Neural cell (in vitro differentiated cells): Measurements from ENCODE around the gene IL17RB.

Experiments used
- CTCF ChIP-seq: fragments of 450-650 bp; IDR thresholded peaks from 2 replicates; pipeline ENCODE4 v1.5.1; 2014; ENCODE audit warnings: antibody characterized with exemption, mild to moderate bottlenecking, moderate library complexity; ENCODE audit not compliant: poor library complexity, severe bottlenecking
- EP300 ChIP-seq: fragments of 450-650 bp; conservative IDR thresholded peaks from 2 replicates; pipeline ENCODE4 v1.6.1; 2014; ENCODE audit warnings: antibody characterized with exemption, mild to moderate bottlenecking, moderate library complexity; ENCODE audit not compliant: poor library complexity, severe bottlenecking
- EZH2 ChIP-seq: fragments of 200-600, 300-800 bp; shearing (Covaris generic), sonication (generic); IDR thresholded peaks from 2 replicates; pipeline ENCODE4 v1.6.1; 2014; ENCODE audit warnings: antibody characterized with exemption, low read length, borderline replicate concordance, mild to moderate bottlenecking; ENCODE audit not compliant: insufficient read depth, poor library complexity, severe bottlenecking
- MXI1 ChIP-seq: fragments of 450-650 bp; conservative IDR thresholded peaks from 2 replicates; pipeline ENCODE4 v1.6.1; 2014; ENCODE audit warnings: antibody characterized with exemption, mild to moderate bottlenecking; ENCODE audit not compliant: poor library complexity, severe bottlenecking
- POLR2AphosphoS5 ChIP-seq: IDR thresholded peaks from 2 replicates; pipeline ENCODE4 v1.6.1; 2012
- SMC3 ChIP-seq: fragments of 450-650 bp; conservative IDR thresholded peaks from 2 replicates; pipeline ENCODE4 v1.6.1; 2014; ENCODE audit warnings: antibody characterized with exemption, mild to moderate bottlenecking, moderate library complexity; ENCODE audit not compliant: poor library complexity
- TAF1 ChIP-seq: IDR thresholded peaks from 2 replicates; pipeline ENCODE4 v1.6.1; 2012; ENCODE audit warnings: low read depth
- TF ChIP-seq, protein P1 (sequence below): IDR thresholded peaks from 2 replicates; pipeline ENCODE4 v1.6.1; 2012; ENCODE audit warnings: borderline replicate concordance

DNA sequence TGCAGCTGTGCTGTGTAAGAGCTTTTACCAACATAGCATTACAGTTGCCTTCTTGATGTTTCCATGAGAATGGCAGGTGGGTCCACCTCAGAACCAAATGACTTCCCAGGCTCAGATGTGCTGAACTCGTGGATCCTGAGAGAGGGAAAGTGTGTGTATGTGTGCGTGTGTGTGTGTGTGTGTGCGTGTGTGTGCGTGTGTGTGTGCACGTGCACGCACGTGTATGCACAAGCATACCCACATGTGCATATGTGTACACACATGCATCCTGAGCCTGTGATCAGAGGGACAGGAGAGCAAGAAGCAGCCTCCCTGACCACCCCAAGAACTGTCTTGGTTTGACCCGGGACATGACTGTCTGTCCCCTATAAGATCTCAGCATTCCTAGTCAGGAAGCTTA, 48.2 kb upstream of the IL17RB start:
- TF ChIP-seq EP300 (no peak), TAF1 (no peak), CTCF (no peak), EZH2 (no peak), POLR2AphosphoS5 (no peak), MXI1 (no peak), SMC3 (no peak)
- TF ChIP-seq, protein P1, sequence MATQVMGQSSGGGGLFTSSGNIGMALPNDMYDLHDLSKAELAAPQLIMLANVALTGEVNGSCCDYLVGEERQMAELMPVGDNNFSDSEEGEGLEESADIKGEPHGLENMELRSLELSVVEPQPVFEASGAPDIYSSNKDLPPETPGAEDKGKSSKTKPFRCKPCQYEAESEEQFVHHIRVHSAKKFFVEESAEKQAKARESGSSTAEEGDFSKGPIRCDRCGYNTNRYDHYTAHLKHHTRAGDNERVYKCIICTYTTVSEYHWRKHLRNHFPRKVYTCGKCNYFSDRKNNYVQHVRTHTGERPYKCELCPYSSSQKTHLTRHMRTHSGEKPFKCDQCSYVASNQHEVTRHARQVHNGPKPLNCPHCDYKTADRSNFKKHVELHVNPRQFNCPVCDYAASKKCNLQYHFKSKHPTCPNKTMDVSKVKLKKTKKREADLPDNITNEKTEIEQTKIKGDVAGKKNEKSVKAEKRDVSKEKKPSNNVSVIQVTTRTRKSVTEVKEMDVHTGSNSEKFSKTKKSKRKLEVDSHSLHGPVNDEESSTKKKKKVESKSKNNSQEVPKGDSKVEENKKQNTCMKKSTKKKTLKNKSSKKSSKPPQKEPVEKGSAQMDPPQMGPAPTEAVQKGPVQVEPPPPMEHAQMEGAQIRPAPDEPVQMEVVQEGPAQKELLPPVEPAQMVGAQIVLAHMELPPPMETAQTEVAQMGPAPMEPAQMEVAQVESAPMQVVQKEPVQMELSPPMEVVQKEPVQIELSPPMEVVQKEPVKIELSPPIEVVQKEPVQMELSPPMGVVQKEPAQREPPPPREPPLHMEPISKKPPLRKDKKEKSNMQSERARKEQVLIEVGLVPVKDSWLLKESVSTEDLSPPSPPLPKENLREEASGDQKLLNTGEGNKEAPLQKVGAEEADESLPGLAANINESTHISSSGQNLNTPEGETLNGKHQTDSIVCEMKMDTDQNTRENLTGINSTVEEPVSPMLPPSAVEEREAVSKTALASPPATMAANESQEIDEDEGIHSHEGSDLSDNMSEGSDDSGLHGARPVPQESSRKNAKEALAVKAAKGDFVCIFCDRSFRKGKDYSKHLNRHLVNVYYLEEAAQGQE, result no peak
